ENCODE measurements around the gene TMEM53. TPM values are rescaled to one million over a fixed set of nuclear protein-coding genes. Genes with fewer than 3 reads are reported as not detected.

Gene TMEM53
- total RNA-seq, 1 experiment from 2014 or later: 8.2 TPM

DNA sequence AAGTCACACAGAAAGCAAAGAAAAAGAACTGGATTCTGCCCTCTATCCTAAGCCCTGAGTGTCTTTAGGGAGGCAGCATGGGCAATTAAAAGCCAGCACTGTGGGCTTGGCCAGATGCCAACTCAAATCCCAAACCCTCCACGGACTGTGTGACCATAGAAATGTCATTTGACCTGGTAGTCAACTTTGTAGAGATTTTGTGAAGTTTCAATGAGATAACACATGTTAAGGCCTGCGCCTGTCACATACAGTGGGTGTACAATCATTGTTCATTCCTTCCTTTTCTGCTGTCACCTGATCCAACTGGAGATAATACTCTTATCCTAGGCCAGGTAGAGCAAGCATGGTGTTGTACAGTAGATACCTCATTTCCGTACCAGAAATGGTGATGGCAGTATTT, 54.2 kb downstream of the TMEM53 start:
- DNase-seq (ENCODE audit: low spot score) (no peak), ATAC-seq (no peak)
- H3K4me1 Mint-ChIP-seq: peaks cover 27% of the 10 kb centered on the region
- no peaks in the 10 kb centered on the region for H3K36me3 Mint-ChIP-seq
- H3K4me3 Mint-ChIP-seq: no peak overlapping the region
- POLR2A ChIA-PET: interaction anchor here (0.5 kb wide), 1 partner anchor 509 kb away, joined by 3 read pairs; no protein-coding TSS in a partner anchor
- H3K9me3 Mint-ChIP-seq: no peaks in the 10 kb centered on the region
- CTCF ChIA-PET: interaction anchor here (1.2 to 3.9 kb wide), 2 partner anchors 11 to 35 kb away, joined by 3 to 40 read pairs; no protein-coding TSS in a partner anchor
- peaks cover 10% of the 10 kb centered on the region for H3K27me3 Mint-ChIP-seq (ENCODE audit: low read depth)
- H3K27ac Mint-ChIP-seq: no peak overlapping the region
- TF ChIP-seq, protein P1, sequence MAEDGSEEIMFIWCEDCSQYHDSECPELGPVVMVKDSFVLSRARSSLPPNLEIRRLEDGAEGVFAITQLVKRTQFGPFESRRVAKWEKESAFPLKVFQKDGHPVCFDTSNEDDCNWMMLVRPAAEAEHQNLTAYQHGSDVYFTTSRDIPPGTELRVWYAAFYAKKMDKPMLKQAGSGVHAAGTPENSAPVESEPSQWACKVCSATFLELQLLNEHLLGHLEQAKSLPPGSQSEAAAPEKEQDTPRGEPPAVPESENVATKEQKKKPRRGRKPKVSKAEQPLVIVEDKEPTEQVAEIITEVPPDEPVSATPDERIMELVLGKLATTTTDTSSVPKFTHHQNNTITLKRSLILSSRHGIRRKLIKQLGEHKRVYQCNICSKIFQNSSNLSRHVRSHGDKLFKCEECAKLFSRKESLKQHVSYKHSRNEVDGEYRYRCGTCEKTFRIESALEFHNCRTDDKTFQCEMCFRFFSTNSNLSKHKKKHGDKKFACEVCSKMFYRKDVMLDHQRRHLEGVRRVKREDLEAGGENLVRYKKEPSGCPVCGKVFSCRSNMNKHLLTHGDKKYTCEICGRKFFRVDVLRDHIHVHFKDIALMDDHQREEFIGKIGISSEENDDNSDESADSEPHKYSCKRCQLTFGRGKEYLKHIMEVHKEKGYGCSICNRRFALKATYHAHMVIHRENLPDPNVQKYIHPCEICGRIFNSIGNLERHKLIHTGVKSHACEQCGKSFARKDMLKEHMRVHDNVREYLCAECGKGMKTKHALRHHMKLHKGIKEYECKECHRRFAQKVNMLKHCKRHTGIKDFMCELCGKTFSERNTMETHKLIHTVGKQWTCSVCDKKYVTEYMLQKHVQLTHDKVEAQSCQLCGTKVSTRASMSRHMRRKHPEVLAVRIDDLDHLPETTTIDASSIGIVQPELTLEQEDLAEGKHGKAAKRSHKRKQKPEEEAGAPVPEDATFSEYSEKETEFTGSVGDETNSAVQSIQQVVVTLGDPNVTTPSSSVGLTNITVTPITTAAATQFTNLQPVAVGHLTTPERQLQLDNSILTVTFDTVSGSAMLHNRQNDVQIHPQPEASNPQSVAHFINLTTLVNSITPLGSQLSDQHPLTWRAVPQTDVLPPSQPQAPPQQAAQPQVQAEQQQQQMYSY (CRISPR knock-in tag; IDR thresholded peaks at IDR 0.05): no peak
- TF ChIP-seq, protein P2, sequence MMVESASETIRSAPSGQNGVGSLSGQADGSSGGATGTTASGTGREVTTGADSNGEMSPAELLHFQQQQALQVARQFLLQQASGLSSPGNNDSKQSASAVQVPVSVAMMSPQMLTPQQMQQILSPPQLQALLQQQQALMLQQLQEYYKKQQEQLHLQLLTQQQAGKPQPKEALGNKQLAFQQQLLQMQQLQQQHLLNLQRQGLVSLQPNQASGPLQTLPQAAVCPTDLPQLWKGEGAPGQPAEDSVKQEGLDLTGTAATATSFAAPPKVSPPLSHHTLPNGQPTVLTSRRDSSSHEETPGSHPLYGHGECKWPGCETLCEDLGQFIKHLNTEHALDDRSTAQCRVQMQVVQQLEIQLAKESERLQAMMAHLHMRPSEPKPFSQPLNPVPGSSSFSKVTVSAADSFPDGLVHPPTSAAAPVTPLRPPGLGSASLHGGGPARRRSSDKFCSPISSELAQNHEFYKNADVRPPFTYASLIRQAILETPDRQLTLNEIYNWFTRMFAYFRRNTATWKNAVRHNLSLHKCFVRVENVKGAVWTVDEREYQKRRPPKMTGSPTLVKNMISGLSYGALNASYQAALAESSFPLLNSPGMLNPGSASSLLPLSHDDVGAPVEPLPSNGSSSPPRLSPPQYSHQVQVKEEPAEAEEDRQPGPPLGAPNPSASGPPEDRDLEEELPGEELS (CRISPR knock-in tag; IDR thresholded peaks at IDR 0.05): no peak
- TF ChIP-seq, protein P3, sequence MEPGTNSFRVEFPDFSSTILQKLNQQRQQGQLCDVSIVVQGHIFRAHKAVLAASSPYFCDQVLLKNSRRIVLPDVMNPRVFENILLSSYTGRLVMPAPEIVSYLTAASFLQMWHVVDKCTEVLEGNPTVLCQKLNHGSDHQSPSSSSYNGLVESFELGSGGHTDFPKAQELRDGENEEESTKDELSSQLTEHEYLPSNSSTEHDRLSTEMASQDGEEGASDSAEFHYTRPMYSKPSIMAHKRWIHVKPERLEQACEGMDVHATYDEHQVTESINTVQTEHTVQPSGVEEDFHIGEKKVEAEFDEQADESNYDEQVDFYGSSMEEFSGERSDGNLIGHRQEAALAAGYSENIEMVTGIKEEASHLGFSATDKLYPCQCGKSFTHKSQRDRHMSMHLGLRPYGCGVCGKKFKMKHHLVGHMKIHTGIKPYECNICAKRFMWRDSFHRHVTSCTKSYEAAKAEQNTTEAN (CRISPR knock-in tag; IDR thresholded peaks at IDR 0.05): no peak
- TF ChIP-seq, protein P4, sequence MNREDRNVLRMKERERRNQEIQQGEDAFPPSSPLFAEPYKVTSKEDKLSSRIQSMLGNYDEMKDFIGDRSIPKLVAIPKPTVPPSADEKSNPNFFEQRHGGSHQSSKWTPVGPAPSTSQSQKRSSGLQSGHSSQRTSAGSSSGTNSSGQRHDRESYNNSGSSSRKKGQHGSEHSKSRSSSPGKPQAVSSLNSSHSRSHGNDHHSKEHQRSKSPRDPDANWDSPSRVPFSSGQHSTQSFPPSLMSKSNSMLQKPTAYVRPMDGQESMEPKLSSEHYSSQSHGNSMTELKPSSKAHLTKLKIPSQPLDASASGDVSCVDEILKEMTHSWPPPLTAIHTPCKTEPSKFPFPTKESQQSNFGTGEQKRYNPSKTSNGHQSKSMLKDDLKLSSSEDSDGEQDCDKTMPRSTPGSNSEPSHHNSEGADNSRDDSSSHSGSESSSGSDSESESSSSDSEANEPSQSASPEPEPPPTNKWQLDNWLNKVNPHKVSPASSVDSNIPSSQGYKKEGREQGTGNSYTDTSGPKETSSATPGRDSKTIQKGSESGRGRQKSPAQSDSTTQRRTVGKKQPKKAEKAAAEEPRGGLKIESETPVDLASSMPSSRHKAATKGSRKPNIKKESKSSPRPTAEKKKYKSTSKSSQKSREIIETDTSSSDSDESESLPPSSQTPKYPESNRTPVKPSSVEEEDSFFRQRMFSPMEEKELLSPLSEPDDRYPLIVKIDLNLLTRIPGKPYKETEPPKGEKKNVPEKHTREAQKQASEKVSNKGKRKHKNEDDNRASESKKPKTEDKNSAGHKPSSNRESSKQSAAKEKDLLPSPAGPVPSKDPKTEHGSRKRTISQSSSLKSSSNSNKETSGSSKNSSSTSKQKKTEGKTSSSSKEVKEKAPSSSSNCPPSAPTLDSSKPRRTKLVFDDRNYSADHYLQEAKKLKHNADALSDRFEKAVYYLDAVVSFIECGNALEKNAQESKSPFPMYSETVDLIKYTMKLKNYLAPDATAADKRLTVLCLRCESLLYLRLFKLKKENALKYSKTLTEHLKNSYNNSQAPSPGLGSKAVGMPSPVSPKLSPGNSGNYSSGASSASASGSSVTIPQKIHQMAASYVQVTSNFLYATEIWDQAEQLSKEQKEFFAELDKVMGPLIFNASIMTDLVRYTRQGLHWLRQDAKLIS (CRISPR knock-in tag; IDR thresholded peaks at IDR 0.05; ENCODE audit: borderline replicate concordance): no peak
- TF ChIP-seq, protein P5, sequence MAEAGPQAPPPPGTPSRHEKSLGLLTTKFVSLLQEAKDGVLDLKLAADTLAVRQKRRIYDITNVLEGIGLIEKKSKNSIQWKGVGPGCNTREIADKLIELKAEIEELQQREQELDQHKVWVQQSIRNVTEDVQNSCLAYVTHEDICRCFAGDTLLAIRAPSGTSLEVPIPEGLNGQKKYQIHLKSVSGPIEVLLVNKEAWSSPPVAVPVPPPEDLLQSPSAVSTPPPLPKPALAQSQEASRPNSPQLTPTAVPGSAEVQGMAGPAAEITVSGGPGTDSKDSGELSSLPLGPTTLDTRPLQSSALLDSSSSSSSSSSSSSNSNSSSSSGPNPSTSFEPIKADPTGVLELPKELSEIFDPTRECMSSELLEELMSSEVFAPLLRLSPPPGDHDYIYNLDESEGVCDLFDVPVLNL (CRISPR knock-in tag; IDR thresholded peaks at IDR 0.05; ENCODE audit: borderline replicate concordance, low read depth): no peak
- TF ChIP-seq, protein P6, sequence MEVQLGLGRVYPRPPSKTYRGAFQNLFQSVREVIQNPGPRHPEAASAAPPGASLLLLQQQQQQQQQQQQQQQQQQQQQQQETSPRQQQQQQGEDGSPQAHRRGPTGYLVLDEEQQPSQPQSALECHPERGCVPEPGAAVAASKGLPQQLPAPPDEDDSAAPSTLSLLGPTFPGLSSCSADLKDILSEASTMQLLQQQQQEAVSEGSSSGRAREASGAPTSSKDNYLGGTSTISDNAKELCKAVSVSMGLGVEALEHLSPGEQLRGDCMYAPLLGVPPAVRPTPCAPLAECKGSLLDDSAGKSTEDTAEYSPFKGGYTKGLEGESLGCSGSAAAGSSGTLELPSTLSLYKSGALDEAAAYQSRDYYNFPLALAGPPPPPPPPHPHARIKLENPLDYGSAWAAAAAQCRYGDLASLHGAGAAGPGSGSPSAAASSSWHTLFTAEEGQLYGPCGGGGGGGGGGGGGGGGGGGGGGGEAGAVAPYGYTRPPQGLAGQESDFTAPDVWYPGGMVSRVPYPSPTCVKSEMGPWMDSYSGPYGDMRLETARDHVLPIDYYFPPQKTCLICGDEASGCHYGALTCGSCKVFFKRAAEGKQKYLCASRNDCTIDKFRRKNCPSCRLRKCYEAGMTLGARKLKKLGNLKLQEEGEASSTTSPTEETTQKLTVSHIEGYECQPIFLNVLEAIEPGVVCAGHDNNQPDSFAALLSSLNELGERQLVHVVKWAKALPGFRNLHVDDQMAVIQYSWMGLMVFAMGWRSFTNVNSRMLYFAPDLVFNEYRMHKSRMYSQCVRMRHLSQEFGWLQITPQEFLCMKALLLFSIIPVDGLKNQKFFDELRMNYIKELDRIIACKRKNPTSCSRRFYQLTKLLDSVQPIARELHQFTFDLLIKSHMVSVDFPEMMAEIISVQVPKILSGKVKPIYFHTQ (CRISPR knock-in tag; IDR thresholded peaks at IDR 0.05): no peak
- TF ChIP-seq ATF1 (CRISPR knock-in tag; IDR thresholded peaks at IDR 0.05): no peak
- TF ChIP-seq, protein P7, sequence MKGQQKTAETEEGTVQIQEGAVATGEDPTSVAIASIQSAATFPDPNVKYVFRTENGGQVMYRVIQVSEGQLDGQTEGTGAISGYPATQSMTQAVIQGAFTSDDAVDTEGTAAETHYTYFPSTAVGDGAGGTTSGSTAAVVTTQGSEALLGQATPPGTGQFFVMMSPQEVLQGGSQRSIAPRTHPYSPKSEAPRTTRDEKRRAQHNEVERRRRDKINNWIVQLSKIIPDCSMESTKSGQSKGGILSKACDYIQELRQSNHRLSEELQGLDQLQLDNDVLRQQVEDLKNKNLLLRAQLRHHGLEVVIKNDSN (CRISPR knock-in tag; IDR thresholded peaks at IDR 0.05): no peak
- no peak for TF ChIP-seq ZNF138 (CRISPR knock-in tag; conservative IDR thresholded peaks at IDR 0.05)
- TF ChIP-seq CREB1 (CRISPR knock-in tag; IDR thresholded peaks at IDR 0.05): no peak
- TF ChIP-seq, protein P8, sequence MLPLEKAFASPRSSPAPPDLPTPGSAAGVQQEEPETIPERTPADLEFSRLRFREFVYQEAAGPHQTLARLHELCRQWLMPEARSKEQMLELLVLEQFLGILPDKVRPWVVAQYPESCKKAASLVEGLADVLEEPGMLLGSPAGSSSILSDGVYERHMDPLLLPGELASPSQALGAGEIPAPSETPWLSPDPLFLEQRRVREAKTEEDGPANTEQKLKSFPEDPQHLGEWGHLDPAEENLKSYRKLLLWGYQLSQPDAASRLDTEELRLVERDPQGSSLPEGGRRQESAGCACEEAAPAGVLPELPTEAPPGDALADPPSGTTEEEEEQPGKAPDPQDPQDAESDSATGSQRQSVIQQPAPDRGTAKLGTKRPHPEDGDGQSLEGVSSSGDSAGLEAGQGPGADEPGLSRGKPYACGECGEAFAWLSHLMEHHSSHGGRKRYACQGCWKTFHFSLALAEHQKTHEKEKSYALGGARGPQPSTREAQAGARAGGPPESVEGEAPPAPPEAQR (CRISPR knock-in tag; IDR thresholded peaks at IDR 0.05): no peak
- TF ChIP-seq, protein P9, sequence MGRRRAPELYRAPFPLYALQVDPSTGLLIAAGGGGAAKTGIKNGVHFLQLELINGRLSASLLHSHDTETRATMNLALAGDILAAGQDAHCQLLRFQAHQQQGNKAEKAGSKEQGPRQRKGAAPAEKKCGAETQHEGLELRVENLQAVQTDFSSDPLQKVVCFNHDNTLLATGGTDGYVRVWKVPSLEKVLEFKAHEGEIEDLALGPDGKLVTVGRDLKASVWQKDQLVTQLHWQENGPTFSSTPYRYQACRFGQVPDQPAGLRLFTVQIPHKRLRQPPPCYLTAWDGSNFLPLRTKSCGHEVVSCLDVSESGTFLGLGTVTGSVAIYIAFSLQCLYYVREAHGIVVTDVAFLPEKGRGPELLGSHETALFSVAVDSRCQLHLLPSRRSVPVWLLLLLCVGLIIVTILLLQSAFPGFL (CRISPR knock-in tag; IDR thresholded peaks at IDR 0.05; ENCODE audit: borderline replicate concordance): no peak
- TF ChIP-seq ESRRA (CRISPR knock-in tag; IDR thresholded peaks at IDR 0.05; ENCODE audit: borderline replicate concordance): no peak
- TF ChIP-seq TEAD4 (CRISPR knock-in tag; IDR thresholded peaks at IDR 0.05): no peak
- TF ChIP-seq, protein P10, sequence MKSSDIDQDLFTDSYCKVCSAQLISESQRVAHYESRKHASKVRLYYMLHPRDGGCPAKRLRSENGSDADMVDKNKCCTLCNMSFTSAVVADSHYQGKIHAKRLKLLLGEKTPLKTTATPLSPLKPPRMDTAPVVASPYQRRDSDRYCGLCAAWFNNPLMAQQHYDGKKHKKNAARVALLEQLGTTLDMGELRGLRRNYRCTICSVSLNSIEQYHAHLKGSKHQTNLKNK (CRISPR knock-in tag; IDR thresholded peaks at IDR 0.05): no peak
- TF ChIP-seq SOX15 (CRISPR knock-in tag; IDR thresholded peaks at IDR 0.05): no peak
- no peak for TF ChIP-seq CREM (CRISPR knock-in tag; IDR thresholded peaks at IDR 0.05)
